HPDE6-E6E7 (cell line): ENCODE results near the gene GPR132.

Experiments used
- DNase-seq: peaks from one replicate; pipeline ENCODE4 v3.0.0; 2011; ENCODE audit warnings: missing footprints; ENCODE audit errors: extremely low spot score

Gene GPR132

DNA sequence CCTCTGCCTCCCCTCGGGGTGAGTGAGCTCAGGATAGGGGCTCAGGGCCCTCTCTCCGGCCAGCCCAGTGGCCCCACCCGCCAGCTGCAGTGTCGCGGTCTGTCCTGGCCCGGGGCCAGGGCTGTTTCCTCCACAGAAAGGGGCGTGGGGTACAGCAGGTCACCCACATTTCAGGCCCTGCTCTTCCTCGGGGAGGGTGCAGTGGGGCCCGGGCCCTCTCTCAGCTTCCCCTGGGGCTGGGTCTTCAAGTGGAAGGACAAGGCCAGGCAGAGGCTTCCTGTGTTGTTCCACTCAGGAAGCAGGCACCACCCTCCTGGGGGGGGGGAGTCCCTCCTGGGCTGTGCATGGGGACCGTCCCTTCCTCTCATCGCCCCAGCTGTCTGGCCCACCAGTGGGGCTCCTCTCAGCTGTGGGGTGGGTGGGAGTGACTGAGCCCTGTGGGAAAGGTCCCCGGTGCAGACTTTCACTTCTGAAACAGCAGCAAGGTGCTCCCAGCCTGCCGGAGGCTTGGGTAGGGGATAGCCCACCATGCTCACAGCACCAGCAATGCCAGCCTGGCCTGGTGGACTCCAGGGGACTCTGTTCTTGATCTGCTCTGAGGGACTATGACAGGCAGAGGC, 3.7 kb downstream of the GPR132 start:
- DNase-seq, result no peak

DNA sequence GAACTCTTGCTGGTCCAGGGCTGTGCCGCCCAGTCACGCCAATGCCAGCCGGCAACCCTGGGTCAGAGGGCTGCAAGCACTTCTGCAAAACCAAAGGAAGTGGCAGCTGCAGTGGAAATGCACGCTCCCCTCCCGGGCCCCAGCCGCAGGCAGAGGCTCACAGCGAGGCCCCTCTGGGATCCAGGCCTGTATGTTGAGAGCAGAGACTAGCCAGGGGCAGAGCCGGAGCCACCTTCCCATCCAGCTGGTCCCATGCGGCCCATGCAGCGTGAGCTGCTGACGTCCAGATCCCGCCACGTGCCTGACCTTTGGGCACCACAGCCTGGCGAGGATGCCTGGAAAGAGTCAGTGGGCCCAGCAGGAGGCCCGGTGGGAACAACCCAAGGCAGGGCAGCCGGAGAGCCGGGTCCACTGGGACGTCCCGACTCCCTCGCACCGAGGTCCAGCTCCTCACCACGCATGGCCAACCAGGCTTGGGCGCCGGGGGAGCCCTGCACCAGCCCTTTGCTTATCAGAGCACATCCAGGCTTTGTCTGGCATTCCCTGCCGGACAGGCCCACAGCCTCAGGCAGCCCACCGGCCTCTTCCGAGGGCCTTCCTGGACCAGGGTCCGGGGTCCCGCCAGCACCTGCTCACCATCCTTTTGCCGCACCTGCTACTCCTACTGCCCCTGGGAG, 4.3 kb downstream of the GPR132 start:
- no peak for DNase-seq

DNA sequence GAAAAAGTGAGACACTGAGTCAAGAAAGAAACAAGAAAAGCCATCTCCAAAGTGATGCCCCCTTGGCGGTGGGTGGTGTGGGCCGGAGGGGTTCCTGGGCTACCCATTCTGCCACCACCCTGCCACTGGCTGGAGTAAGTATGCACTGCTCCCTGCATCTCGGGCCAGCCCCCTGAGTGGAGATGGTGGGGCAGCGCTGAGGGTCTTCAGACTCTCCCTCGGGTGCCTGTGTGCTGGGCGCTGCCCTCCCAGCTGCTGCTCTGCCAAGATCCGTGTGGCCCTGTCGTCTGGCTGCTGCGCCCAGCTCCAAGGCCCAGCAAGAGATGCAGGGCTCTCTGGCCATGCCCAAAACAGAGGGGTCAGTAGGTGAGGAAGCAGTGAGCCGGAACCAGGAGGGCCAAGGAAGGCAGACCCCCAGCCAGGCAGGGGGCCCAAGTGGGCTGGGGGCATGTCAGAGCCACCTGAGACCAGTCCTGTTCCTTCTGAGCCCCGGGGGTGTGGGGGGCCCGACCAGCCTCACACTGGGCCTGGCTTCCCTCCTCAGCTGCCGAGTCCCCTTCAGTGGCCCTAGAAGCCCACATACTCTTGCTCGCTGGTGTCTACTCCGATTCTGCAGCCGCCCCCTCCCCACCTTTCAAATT, 5.2 kb downstream of the GPR132 start:
- no peak for DNase-seq

DNA sequence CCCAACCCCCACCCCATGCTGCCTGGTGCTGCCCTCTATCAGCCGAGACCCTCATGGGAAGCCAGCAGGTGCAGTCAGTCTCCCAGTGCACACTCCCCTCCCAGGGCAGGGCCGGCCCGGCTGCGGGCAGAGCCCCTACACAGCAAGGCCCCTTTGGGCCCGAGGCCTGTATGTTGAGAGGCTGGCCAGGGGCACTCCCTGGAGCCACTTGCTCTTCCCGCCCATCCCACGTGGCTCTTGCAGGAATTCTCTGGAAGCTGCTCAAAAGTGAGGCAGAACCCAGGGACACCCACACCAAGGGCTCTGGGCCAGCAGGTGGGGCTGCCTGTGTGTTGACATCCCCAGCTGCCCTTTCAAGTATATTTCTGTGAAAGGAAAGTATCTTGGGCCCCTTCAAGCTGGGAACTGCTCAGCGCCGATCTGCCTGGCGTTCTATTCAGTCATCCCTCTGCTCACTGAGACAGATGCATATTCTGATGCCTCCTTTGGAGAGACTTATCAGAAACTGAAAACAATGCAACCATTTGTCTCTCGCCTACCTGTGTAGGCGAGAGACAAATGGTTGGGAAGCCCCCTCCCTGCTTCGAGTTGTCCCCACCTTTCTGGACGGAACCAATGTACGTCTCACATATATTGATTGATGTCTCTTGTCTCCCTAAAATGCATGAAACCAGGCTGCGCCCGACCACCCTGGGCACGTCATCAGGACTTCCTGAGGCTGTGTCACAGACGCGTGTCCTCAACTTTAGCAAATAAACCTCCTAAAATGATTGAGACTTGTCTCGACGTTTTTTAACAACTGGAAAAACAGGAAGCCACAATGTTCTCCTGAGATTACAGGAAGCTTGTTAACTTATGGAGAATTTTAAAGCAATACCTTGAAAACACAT, 6.0 kb downstream of the GPR132 start:
- DNase-seq, result no peak

DNA sequence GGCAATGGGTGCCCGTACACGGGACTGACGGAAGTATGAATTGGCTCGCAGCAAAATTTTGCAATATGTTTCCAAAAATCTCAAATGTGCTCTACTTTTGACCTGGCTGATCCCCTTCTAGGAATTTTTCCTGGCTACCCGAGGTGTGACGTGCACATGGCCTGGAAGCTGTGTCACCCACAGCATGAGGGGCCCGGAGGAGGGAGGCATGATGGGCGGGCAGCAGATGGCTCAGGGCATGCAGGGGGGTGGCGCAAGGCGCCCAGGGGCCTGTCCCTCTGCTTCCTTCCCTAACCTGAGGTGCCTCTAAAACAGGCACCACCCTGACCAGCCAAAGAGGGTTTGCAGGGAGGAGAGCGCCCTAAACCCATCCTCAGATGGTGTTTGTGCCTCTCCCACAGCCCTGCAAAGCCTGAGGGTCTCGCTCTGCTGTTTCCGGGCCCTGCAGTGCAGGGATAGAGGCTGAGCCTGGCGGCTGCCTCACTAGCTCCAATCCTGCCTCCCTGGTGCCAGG, 6.7 kb downstream of the GPR132 start:
- no peak for DNase-seq

DNA sequence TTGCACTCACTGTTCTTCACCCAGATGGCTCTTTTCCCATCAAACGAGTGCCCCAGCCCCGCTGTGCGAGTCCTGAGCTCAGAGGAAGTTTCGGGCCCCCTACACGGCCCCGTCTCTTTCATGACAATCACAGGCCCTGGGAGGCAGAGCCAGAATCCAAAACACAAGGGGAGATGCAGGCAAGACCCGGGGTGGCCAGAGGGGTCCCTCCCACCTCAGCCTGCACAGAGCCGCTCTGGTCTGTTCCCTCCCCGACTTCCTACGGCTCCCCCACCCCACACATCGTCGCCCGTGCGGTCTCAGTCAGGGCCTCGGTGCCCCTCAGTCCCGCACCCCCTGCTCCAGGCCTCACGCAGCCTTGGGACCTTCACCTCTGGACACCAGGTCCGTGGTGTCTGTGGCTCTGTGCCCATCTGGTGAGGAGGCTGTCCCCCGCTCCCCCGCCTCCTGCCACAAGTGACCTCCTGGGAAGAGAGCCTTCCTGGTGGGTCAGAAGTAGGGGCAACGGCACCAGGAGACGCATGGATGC, 8.9 kb downstream of the GPR132 start:
- DNase-seq, result no peak

DNA sequence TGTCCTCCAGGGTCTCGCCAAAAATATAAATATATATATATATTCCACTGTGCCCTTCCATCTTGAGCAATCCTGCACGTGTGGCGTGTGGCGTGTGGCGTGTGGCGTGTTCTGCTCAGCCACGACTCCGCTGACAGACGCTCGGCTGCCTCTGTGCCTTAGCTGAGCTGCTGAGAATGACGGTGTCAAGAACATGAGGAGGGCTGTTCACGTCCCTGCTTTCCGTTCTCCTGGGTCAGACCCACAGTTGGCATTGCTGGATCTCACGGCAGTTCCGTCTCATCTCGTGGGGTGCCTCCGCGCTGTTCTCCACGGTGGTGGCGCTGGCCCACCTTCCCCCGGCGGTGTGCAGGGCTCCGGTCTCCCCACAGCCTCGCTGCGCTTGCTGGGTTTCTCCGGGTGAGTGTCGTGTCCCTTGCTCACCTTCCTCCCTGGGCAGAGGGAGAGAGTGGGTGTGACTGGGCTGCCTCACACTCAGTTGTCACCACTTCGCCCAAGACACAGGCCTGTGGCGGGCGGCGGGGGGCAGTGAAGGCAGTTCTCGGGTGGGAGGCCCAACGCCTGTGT, 9.4 kb downstream of the GPR132 start:
- no peak for DNase-seq

DNA sequence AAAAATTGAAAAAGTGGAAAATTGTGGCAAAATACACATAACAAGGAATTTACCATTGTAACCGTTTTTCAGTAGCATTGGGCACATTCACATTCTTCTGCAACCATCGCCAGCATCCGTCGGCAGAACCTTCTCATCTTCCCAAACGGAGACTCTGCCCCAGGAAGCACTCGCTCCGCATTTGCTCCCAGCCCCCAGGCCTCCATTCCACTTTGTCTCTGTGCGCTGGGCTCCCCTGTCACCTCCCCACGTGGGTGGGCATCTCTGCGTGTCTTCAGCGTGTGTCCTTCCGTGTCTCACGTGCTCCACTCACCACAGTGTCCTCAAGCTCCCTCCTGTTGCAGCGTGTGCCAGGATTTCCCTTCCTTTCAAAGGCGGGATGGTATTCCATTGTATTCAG, 9.9 kb downstream of the GPR132 start:
- no peak for DNase-seq

DNA sequence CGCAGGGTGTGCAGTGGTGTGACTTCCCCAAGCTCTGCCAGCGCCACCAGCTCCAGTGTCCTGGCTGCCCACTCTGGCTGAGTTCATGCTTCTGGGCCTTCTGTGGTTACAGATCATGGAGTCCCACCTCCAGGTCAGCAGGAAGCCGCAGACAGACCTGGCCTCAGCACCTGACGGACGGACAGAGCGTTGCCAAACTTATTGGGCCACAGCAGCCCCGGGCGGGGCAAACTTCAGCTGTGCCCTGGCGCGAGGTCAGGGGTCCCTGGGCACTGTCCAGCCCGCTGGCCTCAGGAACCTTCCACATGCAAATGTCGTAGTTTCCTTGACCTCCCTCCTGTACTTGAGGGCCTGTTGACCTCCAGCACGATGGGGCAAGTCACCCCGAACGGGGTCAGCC, 11.2 kb downstream of the GPR132 start:
- no peak for DNase-seq

DNA sequence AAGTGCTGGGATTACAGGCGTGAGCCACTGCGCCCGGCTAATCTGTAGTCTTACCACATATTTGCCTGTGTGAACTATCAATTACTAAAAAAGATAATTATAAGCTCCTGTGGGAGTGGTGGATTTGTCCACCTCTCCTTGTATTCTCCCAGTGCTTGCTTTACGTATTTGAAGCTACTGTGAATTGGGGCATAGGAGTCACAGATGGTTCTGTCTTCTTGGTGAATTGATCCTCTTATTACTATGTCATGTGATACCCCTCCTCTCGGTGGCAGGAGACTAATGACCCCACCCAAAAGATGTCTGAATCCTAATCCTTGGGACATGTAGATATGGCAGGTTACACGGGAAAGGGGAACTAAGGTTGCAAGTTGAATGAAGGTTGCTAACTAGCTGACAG, 11.8 kb downstream of the GPR132 start:
- DNase-seq, result no peak

DNA sequence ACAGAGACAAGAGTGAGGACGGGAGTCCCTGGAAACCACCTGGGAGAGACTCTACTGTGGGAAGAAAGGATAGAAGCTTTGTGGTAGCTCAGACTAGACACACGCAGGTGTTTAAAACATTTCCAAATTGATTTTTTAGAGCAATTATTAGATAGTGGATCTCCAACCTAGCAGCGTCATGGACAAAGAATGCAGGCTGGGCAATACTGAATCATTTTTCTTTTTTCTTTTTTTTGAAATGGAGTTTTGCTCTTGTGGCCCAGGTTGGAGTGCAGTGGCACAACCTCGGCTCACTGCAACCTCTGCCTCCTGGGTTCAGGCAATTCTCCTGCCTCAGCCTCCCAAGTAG, 13.1 kb downstream of the GPR132 start:
- no peak for DNase-seq

DNA sequence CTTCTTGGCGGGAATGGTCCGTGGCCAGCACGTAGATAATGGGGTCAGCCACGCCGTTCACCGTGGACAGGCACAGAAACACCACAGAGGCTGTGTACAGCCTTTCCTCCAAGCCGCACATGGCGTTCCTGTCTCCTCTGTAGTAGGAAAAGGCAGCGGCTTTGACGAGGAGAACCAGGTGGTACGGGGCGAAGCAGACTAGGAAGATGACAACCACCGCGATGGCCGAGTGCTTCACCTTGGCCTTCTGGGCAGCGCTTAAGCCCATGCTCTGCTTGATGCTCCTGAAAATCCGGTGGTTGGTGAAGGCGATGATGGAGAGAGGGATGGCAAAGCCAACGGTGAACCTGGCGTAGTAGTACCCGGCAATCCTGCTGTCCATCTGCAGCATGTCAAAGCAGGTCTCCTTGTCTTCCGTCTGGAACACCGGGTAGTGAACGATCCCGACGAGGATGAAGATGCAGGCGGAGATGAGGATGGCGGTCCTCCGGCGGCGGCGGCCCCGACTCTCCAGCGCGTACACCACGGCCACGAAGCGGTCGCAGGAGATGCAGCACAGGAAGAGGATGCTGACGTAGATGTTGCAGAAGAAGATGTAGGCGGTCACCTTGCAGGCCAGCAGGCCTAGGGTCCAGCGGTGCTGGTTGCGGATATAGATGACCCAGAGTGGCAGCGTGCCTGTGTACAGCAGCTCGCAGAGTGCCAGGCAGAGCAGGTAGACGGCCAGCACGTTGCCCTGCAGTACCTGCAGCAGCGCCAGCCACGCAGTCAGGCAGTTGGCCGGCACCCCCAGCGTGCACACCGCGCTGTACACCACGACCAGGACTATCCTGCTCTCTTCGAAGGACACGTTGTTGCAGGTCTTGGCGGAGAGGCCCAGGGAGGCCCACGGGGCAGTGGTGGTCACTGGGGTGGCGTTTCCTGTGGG, 13.8 kb downstream of the GPR132 start:
- no peak for DNase-seq

DNA sequence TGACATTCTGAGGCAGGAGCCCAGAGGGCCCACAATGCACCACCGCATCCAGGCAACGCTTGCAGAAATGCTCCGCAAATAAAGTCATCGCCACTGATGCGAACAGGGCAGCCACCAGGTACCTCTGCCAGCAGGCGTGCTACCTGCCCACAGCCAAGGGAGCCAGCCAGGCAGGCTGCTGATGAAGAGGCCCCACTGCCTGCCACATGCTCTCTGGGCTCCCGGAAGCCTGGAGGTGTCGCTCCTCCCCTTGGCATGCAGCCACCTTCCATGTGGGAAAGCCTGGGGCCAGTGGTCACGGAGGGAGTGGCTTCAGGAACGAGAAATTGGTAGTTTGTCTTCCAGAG, 14.7 kb downstream of the GPR132 start:
- no peak for DNase-seq

DNA sequence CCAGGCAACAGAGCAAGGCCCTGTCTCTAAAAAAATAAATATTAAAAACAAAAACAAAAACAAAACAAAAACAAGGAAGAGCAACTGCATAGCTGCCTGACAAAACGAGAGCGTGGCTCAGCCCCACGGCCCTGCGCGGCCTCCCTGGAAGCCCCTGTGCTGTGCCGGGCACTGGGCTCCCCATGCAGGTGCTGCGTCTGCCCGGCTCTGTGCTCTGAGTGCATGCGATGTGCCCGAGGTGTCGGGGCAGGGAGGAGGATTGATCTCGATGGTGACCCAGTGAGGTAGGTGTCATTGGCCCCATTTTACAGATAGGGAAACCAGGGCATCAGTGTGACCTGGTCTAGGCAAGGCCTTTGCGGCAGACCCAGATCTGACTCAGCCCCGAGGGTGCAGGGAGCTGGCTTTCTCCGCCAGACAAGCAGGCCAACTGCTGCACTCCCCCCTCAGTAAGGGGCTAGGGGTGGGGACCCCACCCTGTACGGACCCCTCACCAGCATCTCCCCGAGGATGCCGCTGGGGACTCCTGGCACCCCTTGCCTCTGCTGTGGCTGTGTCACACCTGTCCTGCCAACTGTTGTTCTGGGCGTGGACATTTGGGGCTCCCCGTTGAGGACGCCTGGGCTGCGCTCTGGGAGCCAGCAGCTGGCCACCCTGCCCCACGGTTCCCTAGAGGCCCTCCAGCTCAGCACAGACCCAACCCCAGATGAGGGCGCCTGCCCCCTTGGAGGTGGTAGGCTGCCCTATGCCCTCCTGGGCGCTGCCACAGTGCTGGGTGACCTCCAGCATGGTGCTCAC, 15.3 kb downstream of the GPR132 start:
- no peak for DNase-seq

DNA sequence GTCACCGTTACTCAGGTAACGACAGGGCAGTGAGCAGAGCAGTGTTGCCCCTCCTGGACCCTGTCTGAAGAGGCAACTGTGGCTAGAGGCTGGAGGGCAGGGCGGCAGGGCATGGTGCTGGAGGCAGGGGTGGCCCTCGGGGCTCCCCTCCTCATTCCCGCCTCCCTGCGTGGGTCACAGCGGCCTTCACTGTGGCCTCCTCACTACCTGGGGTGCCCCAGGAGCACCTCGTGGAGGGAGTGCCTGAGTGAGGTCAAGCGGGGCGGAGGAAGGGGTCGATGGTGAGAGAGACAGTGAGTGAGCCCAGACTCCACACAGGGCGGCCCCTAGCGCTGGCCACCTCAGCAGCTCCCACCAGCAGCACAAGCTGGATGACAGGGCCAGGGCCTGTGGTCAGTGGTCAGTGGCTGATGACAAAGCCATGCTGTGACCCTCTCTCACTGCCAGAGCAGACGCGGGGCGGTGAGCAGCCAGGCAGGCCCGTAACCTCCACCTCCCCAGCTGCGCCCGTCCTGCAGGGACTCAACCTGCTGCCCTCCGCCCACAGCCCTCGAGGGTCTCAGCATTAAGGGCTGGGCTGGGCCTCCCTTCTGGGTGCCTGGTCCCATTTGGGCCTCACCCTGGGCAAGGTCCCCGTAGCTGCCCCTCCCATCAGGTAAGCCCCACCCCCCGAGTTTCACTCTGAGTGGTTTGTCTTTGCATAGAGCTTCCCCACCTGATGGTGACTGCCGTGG, 17.8 kb downstream of the GPR132 start:
- DNase-seq, result no peak

DNA sequence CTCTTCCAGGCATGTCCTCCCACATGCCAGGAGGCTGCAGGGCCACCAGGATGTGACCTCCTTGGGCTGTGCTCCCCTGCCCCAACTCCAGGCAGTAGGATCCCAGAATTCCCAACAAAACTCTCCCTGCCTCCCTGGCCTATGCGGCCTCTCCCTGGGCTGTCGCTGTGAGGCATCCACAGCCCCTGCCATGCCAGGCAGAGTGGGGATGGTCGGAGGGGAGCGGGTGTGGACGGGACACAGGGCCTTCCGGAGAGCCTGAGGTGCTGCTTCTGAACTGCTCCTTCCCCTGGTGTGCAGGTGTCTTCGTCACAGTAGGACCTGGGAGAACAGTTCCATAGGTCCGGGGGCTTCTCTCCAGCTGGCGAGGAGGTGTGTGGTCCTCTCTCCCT, 18.3 kb downstream of the GPR132 start:
- DNase-seq, result no peak

DNA sequence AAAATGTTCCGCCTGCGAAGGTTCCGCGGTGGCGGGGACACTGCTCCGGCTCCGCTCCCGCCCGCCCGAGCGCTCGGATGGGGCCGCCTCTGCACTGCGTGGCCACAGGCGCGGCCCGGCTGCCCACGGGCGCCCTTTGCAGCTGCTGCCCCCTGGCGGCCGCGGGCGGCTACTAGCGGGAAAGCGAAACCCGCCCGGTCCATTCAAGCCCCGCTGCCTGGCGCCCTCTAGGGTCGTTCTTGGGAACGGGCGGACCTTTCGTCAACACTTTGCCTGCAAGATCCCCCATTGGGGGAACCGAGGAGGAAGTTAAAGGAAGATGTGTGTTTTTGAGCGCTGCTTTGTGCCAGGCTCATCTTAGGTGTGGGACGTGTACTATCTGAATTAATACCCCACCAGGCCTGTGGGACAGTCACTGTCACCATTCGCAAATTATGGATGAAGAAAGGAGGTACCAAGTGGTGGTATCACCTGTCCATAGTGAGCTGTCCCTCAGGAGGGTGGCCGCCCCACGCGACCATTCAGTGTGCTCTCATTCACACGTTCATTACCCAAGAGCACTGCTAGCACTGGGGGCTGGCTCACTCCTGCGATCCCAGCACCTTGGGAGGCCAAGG, 19.4 kb downstream of the GPR132 start:
- no peak for DNase-seq

DNA sequence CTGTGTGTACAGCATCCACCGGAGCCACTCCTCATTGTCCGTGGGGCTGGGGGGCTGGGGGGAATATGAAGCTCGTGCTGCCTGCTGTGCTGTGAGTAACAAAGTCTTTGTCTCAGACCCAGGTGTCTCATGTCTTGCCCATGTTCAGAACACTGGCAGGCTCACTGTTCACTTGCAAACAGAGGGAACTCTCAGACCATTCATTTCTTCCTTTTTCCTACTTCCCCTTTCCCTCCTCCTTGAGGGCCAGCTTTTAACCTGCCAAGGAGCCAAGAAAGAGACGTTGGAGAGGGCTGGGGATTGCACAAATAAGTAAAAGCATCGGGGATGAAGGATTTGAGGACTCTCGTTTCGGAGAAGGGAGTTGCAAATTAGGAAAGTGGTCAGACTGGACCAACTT, 21.6 kb downstream of the GPR132 start:
- DNase-seq, result no peak

DNA sequence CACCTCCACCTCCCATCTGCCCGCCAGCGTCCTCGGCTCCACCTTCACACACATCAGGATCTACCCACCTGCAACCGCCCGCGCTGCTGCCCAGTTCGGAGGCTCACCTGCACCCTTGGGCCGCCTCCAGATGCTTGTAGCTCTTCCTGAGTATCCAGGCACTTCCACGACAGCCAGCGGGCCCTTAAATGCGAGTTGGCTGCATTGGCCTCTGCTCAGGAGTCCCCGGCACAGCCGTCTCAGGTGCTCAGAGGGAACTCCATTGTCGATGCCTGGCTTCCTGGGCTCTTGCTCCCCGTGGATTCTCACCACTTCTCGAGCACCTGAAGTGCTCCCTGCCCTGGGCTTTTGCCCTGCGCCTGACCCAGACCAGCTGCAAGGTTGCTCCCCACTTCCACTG, 22.4 kb downstream of the GPR132 start:
- DNase-seq, result no peak
